ENCODE data around the gene ROR2.

ROR2 gene

DNA sequence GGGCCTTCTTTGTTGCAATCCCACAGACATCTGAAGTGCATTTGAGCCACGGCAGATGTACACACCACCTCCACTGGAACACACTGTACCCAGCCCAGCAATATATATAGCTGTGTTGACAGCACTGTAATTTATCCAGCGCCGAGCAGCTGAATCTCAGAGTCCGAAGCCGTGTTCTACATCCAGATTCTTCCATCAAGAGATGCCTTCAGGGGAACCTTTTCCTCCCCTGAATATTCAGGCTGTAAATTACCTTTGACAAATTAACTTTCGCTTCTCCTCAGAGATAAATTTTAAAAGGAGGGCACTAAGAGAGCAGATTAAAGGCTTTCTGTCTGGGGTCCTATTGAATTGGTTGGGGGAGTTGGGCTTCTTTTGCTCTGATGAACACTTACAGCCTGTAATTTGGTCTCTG, 76.4 kb downstream of the ROR2 start:
- DNase-seq (ENCODE audit: low read depth in 3 of 3), result no peak

GRCh38 chr9:91868732-91869391, 81.2 kb downstream of the ROR2 start:
- DNase-seq (ENCODE audit: low read depth in 3 of 3), result no peak

- no peak for DNase-seq (ENCODE audit: low read depth in 3 of 3)
These were observed 82.3 kb downstream of the ROR2 start for GRCh38 chr9:91867740-91868139.

GRCh38 chr9:91865041-91865440, 85.0 kb downstream of the ROR2 start:
- no peak for DNase-seq (ENCODE audit: low read depth in 3 of 3)

DNA sequence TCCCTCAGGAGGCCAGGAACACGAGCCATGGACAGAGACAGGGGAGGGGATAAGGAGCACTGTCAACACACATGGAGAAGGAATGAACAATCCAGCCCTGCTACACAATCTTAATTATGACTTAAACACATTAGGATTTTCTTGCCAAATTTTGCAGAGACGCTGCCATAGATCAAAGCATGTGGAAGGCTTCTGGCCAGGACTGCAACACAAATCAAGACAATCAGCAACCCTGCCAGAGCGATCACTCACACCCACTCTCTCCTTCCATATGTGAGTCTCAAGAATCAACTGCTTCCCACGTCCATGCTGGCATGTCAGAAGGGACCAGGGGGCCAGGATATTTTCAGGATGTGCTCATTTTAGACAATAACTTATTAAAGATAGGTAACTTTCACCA, 85.6 kb downstream of the ROR2 start:
- no peak for DNase-seq (ENCODE audit: low read depth in 3 of 3)

DNA sequence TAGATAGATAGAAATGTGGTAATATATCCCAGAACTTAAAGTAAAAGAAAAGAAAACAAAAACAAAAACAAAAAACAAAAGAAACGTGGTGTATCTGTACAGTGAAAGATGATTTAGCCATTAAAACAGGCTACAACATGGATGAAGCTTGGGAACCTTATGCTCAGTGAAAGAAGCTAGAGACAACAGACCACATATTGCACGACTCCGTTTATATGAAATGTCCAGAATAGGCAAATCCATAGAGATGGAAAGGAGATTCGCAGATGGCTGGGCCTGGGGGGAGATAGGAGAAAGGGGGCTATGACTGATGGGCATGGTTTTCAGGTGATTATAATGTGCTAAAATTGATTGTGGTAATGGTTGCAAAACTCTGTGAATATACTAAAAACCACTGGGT, 86.6 kb downstream of the ROR2 start:
- no peak for DNase-seq (ENCODE audit: low read depth in 3 of 3)

- no peak for DNase-seq (ENCODE audit: low read depth in 3 of 3)
These were observed 91.6 kb downstream of the ROR2 start for GRCh38 chr9:91858213-91859030.

- DNase-seq (ENCODE audit: low read depth in 3 of 3), result no peak
These were observed 92.5 kb downstream of the ROR2 start for GRCh38 chr9:91857291-91858212.

DNA sequence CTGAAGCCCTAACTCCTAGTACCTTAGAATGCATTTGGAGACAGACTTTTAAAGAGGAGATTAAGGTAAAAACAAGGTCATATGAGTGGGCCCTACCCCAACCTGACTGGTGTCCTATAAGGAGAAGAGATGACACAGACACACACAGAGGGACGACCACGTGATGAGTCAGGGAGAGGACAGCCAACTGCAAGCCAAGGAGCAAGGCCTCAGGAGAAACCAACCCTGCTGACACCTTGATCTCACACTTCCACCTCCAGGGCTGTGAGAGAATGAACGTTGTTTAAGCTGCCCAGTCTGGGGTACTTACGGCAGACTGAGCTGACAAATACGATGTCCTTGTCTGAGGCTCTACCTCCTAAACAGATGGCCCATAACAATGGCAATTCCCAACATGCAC, 93.6 kb downstream of the ROR2 start:
- DNase-seq (ENCODE audit: low read depth in 3 of 3), result no peak

GRCh38 chr9:91855196-91855595, 94.8 kb downstream of the ROR2 start:
- no peak for DNase-seq (ENCODE audit: low read depth in 3 of 3)

DNA sequence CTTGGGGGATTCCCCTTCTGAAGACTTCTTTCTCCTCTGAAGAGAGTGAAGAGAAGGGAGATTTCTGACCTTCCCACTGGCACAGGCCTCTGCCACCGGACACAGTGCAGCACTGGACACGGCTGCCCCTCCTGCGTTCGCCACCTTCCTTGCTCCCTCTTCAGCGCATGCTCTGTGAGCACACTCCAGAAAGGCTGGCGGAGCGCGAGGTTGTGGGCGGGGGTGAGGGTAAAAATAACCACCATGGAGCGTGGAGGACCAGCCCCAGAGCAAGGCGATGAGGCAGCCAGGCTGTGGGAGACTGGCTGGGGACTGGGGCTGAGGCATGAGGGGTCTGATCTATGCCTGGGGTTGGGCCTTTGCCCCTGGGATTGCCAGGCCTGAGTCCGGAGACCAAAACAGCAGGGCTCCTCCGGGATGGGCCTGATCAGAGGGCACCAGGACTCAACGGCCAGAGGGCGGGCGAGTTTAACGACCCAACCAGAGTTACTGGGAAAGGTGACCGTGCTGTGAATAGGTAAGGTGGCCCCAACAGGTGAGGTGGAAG, 97.2 kb downstream of the ROR2 start:
- DNase-seq (ENCODE audit: low read depth in 3 of 3), result no peak

DNA sequence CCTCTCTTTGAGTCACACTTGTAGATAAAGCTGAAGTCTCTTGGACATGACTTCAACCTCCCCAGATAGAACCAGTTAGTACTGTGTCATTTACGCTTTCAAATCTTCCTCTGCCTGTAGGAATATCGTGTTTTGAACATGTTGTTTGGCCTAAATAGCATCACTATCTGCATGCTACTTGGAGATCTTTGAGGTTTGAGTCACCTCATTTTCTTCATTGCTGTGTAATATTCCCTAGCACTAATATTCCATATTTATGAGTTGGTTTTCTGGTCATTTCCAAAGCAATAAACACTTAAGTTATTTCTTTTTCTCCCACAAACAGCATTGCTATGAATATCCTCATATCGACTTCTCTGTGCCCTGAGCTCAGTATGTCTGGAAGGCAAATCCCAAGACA, 100.3 kb downstream of the ROR2 start:
- DNase-seq (ENCODE audit: low read depth in 3 of 3), result no peak

GRCh38 chr9:91848146-91848545, 101.9 kb downstream of the ROR2 start:
- DNase-seq (ENCODE audit: low read depth in 3 of 3), result no peak

DNA sequence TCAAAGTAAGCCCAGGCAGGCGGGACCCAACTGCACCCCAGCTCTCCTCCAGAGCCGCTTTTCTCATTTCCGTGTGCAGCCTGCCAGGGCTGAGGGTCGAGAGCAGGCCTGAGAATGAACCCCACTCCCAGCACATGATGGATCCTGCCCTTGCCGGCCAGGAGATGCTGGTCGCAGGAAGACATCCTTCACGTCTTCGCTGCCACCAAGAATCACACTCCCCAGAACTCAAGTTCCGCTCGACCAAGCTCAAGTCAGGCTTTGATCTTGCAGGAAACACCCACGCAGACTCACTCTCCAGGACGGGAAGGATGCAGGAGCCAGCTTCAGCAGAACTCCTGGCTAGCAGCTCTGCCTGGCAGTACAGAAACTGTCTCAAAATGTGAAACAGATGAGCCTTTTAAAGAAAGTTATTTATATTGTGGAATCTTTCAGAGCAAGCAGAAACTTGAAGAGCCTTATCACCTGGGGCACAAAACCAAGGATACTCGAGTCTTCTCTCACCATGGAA, 102.4 kb downstream of the ROR2 start:
- peak in 1 of 3 experiments; percentile 8 for DNase-seq (ENCODE audit: low read depth in 3 of 3)

- no peak for DNase-seq (ENCODE audit: low read depth in 3 of 3)
These were observed 104.1 kb downstream of the ROR2 start for GRCh38 chr9:91845879-91846278.

GRCh38 chr9:91844701-91845291, 105.2 kb downstream of the ROR2 start:
- no peak for DNase-seq (ENCODE audit: low read depth in 3 of 3)

- DNase-seq (ENCODE audit: low read depth in 3 of 3), result no peak
These were observed 105.8 kb downstream of the ROR2 start for GRCh38 chr9:91844190-91844589.

GRCh38 chr9:91843623-91844148, 106.3 kb downstream of the ROR2 start:
- DNase-seq (ENCODE audit: low read depth in 3 of 3), result no peak

GRCh38 chr9:91843093-91843492, 106.9 kb downstream of the ROR2 start:
- DNase-seq (ENCODE audit: low read depth in 3 of 3), result no peak

GRCh38 chr9:91842358-91843049, 107.5 kb downstream of the ROR2 start:
- DNase-seq (ENCODE audit: low read depth in 3 of 3), result no peak

DNA sequence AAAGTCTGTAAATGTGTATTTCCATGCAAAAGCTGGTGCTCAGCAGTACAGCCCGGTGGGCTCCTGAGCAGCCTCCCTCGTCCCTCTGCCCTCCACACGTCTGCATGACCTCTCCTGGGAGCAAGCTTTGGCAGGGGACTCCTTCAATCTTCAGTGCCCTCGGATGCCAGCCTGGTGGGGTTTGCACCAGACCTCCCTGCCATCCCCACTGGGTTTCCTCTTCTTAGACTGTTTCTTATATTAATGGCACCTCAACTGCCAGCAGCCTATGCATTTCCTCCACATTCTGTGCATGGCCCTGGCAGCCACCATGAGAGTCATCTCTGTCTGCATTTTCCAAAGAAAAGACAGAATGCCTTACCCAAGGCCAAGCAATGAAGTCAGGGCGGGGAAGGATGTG, 108.4 kb downstream of the ROR2 start:
- no peak for DNase-seq (ENCODE audit: low read depth in 3 of 3)
